RPMI8226 (cell line): ENCODE data around the gene SLC26A2.
A peak's percentile ranks its signal among the peaks of the same experiment; 100 is the strongest.
"Not testable (repeated sequence)": the region's sequence is repeated elsewhere in the genome, so short reads cannot be mapped to it uniquely, and the experiment has no call there.

ENCODE experiments used
- DNase-seq: peaks from one replicate; pipeline ENCODE4 v3.0.0-alpha.2; 2015

The SLC26A2 gene

GRCh38 chr5:149937610-149938009 is 22.9 kb upstream of the SLC26A2 start:
- DNase-seq, result no peak

DNA sequence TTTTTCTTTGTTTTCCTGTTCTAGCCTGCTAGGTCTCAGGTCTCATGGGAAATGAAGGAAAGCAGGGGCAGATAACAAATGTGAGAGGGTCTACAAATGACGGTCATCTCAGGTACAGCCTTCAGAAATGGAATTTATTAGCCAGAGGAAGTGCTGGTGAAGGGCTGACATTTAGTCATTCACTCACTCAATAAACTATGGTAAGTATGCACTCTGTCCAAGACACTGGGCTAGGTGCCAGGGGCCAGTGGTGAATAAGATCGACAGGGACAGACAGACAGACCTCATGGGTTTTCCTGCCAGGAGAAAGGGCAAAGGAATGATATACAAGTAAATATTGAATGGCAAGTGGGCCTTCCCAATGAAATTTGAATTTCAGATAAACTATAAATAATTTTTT is 22.3 kb upstream of the SLC26A2 start:
- DNase-seq, result no peak

DNA sequence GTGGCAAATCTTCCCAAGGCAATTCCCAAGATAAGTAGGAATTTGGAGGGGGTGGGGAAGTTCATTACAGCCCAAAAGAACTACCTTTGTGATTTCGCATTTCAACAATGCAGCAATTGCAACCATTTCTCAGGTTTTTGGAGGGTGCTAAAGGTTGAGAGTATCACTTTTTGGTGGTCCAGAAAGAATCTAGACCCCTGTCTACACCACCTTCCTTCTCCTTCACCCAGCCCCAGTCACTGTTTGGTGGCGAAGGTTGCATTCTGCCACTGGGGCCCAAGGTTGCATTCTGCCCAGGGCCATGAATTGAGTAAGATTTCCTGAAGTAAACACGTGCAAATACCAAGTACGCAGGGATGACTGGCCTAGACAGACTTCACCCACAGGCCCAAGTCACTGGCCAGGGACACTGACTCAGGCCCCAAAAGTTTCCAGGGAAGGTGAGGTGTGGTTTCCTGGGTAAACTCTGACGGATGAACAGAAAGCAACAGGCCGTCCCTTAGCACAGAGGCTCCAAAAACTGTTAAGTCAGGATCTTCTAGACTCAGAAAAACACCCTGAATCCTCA is 21.7 kb upstream of the SLC26A2 start:
- DNase-seq, result no peak

GRCh38 chr5:149939546-149939945 is 21.0 kb upstream of the SLC26A2 start:
- no peak for DNase-seq

DNA sequence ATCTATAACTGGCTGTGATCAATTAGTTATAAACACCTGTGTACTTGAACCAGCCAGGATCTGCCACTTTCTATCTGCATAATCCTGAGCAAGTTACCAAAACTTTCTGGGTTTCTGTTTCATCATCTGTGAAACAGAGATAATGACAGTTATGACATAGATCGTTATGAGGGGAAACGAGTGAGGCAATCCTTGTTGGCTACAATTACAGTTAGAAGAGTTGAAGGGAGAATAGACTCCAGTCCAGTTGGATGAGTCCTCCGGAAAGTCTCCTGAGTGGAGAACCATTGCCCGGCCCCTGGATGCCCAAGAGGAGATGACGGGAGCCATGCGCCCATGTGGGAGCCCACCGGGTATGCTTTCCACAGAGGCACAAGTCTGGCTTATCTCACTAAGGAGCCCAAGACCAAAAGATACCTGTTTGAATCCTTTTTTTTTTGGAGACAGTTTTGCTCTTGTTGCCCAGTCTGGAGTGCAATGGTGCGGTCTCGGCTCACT is 20.4 kb upstream of the SLC26A2 start:
- no peak for DNase-seq

DNA sequence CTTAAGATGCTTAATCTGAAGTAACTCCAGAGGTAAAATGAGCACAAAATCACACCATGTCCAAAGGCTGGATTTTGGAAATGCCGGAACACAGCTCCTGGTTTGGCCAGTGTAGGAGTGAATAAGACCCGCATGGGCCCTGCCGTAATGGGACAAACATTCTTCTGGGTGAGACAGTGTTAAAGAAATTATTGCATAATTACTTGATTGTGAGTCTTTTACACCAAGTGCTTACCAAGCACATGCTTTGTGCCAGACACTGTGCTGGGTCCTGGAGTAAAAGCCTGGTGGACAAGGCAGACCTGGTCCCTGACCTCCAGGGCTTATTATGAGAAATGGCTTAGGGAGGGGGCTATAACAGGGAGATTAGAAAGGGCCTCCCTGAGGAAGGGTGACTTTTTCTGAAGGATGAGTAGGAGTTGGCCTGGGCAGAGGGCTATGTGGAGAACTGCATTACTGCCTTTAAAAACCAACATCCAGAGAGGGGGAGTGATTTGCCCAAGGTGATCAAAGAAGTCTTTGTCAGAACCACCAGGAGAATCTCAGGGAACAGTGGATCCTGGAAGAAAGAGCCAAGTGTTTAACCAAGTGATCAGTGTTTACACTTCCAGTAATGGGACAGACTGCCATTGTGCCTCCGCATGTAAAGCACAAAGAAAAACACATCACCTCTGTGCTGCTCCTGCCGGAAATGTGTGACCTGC is 19.5 kb upstream of the SLC26A2 start:
- DNase-seq, result no peak

DNA sequence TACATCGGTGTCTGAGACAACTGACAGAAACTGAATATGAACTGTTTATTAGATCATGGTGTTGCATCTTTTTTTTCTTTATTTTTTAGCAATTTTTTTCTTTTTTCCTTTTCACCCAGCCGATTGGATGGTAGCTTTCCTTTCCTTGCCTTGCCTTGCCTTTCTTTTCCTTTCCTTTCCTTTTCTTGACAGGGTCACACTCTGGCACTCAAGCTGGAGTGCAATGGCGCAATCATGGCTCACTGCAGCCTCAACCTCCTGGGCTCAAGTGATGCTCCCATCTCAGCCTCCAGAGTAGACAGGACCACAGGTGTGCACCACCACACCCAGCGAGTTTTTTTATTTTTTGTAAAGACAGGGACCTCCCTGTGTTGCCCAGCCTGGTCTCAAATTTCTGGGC is 18.8 kb upstream of the SLC26A2 start:
- DNase-seq, result no peak

GRCh38 chr5:149942199-149942598 is 18.4 kb upstream of the SLC26A2 start:
- no peak for DNase-seq

- DNase-seq, result not testable (repeated sequence)
These were observed 17.8 kb upstream of the SLC26A2 start for GRCh38 chr5:149942741-149943169.

GRCh38 chr5:149943177-149943949 is 17.2 kb upstream of the SLC26A2 start:
- DNase-seq, result not testable (repeated sequence)

DNA sequence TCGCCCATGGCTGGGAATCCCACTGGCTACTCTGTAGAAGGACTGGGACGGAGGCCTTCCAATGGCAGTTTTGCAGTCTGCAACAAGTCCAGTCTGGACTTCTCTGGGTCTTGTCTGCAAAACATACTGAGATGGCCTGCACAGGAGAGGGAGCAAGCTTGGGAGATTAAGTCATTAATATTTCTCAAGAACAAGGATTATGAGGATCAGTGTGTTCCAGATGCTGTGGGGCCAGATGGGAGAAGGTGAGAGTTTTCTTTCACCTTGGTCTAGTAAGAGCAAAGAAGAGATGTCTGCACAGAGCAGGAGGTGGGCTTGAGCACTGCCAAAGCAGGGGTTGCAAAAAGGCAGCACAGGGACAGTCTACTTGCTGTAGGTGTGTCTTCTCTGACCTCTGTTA is 15.9 kb upstream of the SLC26A2 start, which contains the start of gene PDE6A:
PDE6A (minus strand) TSS at position 128 of the 400 bp plus-strand sequence; CDS start at position 8, 120 bp downstream.
- no peak for DNase-seq

DNA sequence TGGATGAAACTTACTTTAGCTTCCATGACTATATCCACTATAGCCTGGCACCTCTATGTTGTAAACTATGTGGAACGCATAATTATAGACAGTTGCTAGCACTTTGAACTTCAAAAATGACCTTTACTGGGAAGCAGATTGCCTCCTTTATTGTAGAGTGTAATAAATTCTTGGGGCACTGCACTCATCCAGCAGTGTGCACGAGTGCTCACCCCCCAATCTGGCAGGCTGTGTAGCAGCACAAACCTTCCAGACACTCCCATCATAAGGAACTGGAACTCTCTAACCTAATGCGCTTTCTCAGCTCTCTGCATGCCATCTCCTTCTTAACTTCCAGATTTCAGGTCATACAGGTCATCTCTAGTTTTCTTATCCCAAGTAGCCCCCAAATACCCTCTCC is 14.4 kb upstream of the SLC26A2 start:
- DNase-seq, result no peak

GRCh38 chr5:149948993-149949392 is 11.6 kb upstream of the SLC26A2 start:
- DNase-seq, result no peak

GRCh38 chr5:149951138-149951749 is 9.3 kb upstream of the SLC26A2 start:
- no peak for DNase-seq

DNA sequence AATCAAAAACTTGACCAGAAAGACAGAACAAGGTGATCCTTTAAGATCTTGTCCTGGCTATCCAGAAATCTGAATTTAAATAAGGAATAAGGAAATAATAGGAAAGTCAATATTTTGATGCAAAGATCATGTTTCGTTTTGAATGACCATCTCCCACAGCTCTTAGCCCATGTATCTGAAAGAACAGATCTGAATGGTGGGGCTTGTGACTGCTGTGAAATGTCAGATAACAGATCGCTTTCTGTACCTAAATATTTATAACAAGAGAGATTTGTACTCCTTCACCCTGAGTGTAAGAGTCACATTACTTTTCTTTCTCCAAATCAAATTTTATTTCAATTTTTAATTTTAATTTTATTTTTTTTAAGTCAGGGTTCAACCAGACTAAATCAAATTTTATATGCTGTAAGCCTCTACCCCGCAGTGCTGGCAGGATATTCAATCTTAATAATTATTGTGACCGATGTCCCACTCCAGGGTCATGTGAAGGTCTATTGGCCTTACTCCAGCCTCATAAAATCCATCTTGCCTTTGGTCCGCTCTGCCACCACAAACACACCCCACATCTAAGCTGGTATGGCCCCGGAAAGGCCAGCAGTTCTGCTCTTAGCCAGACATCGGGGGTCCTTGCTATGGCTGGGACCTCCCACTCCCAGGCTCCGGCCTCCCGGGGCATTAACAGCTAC is 7.0 kb upstream of the SLC26A2 start:
- DNase-seq, result no peak

GRCh38 chr5:149954798-149955197 is 5.8 kb upstream of the SLC26A2 start:
- DNase-seq, result no peak

GRCh38 chr5:149956685-149957084 is 3.9 kb upstream of the SLC26A2 start:
- no peak for DNase-seq

GRCh38 chr5:149957855-149958254 is 2.7 kb upstream of the SLC26A2 start:
- DNase-seq, result no peak

DNA sequence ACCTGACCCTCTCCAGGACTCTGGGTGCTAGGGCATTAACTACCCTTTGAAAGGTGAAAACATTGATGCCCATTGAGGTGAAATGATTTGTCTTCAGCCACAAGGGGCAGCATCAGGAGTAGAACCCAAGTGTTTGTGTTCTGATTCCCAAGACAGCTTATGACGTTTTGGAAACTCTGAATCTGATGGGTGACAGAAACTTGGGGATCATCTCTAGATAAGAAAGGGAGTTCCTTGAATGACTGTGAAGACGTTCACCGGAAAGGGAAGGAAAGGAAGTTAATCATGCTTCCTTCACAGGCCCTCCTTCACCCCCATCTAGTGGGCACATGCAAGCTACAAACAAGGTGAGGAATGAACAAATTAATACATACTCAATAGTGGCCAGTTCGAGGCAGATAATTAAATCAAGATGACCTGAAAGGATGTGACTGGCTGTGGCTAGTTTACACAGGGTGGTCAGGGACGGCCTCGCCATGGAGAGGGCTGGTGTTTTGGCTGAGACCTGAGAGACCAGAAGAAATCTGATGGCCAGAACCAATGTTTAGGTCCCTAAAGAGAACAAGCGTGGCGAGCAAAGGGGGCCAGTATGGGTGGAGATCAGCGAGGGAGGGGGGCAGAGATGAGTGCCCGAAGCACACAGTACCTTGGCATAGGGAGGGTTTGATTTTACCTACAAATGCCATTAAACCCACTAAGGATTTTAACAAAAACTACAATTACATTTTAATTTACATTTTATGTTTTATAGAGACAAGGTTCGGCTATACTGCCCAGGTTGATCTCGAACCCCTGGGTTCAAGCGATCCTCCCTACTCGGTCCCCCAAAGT is 937 bp upstream of the SLC26A2 start:
- peak; percentile 47 for DNase-seq

GRCh38 chr5:149961186-149961685 is 678 bp downstream of the SLC26A2 start:
- DNase-seq, result no peak

- DNase-seq, result no peak
These were observed 1.4 kb downstream of the SLC26A2 start for GRCh38 chr5:149961957-149962409.
